NK-92 (cell line): ENCODE data around the gene EIF4G3.

Experiments used
- DNase-seq: peaks from one replicate; lab custom pipeline; 2025; ENCODE audit not compliant: unreplicated experiment; lab: John Stamatoyannopoulos, UW

EIF4G3 gene

DNA sequence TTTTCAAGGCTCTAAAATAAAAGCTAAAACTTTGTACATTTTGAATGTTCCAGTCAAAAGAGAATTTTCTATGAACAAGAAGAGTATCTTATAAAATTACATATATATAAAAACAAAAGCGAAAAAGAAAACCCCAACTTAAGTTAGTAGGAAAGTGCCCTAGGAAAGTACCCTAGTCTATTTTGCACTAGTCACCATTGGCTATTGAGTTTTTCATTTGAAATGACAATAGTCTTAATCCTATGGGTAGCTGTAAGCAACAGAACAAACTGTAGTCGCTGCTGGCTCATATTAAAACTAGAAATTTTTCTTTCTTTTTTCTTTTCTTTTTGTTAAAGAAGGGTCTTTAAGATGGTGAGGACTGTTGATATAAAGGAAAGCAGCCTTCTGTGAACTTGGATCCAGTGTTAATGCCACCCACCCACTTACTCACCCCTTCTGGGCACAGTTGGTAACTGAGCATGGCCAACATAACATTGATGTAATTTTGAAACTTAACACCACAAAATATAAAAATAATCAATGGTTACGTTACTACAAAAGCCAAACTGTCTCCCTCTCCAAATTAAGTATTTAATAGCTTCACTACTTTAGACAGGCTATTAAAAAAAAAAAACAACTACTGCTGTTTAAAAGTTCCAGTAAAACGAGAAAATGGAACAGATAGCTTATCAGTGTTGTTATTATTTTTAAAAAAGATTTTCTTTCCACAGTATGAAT lies 177.0 kb downstream of the EIF4G3 start:
- no peak for DNase-seq

DNA sequence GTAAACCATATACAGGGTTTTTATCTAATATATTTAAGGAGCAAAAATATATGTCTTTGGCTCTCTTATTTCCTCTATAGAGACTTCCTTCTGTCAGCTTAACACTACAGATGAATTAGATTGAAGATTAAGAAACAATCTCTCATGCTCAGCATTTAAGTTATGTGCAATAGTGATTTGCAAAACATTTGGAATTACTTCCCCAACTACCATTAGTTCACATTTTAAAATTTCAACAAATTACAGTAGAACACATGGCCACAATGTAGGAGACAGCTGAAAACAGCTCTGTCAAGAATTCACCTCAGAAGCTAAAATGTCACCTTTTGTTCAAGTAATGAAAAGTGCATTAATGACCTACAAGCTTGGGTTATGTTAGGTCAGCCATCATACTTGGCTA lies 177.9 kb downstream of the EIF4G3 start:
- no peak for DNase-seq

DNA sequence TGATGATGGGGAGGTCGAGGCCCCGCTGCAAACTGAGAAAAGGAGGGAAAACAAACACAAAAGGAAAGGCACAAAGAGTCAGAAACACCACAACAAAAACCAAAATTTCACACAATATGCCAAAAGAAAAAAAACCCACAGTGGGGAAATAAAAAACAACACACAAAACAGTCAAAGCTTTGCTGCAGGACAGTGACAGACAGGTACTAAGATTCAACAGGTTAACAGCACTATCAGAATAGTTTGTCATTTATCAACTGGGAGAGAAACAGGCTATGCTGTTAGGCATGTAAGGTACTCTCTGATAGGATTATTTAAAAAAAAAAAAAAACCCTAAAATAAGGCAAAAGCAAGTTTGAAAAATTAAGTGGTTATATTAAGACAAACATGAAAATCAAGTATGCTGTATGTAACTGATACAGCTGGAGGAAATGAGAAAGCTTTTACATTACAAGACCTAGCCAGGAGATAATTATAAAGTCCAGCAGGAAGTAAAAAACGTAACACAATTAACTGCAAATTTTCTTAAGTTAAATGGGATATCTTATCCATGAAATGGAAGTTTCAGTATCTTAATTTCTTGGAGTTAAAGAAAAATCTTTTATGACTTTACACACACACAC lies 179.0 kb downstream of the EIF4G3 start:
- DNase-seq = no peak

DNA sequence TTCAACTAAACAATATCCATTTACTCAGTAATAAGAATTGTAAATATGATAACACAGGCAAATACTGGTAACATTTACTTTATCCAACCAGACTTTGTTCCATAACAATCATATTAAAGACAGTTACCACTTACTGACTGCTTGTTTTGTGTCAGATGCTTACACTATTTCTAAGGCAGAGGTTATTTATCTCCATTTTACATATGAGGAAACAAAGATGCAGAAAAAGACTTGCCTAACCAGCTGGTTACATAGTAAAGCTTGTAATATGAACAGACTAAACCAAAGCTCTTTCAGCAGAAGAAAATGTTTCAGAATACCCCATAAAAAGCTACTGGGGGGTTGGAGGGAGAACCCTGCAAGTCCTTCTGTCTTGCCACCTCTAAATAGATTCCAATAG lies 180.1 kb downstream of the EIF4G3 start:
- DNase-seq = no peak

DNA sequence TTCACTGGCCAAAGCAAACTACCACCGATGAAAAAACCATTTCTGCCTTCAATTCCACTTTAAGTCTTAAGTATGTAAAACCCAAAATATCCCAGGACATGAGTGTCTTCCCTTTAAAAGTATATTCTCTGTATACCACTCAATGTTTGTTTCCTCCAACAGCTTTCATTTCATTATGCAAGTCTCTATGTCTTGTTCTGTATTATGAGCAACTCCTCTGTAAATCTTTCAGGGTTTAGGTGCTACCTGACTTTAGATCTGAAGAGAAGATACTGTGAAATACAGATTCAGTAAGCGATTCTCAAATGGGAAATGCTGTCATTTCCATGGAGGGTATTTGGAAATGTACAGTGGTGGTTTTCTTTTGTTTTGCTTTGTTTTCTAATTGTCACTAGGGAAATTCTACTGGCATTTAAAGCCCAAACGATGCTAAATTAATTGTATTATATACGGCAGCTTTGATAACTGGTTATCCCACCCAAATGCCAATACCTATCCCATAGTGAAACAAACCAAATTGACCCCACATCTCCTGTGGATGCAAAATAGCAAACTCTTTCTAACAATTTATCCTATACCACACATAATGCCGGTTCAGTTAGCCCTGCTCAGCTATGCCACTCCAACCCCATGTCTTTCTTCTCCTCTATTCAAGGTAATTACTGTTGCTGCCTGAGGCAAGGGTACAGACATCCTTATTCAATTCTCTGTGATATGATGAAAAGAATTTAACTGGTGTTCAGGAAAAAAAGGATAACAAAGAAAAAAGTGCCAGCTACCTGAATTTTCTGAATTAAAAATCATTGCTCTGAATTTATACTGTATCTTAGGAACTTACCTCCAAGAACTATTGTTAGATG lies 182.8 kb downstream of the EIF4G3 start:
- DNase-seq = no peak

DNA sequence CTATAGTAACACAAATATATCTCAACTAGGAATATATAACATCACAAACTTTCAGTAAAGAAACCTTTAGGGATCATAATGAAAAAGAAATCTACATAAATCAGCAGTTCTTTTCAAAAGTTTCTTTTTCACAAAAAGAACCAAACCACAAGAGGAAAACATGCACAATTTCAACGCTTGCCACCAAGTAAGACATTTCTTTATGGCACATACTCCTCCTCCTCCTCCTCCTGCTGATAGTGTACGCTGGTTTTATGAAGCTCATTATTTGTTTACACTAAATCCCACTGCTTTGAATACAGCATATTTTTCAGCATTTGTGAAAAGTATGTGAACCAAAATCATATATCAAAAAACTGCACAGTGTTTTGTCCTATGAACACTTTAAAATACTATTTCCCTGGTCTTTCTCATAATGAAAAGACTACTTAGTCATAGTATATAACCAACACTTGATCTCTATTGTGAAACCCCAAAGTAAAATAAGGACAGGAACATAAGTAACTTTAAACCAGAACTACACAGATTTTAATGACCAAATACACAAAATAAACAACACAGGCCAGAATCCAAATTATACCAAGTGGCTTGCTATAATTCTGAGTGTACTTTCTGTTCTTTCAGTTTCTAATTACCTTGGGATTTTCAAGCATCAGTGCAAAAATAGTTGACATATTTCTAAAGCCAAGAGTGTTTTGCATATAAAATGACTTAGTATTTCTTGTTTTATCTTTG lies 184.2 kb downstream of the EIF4G3 start:
- no peak for DNase-seq

DNA sequence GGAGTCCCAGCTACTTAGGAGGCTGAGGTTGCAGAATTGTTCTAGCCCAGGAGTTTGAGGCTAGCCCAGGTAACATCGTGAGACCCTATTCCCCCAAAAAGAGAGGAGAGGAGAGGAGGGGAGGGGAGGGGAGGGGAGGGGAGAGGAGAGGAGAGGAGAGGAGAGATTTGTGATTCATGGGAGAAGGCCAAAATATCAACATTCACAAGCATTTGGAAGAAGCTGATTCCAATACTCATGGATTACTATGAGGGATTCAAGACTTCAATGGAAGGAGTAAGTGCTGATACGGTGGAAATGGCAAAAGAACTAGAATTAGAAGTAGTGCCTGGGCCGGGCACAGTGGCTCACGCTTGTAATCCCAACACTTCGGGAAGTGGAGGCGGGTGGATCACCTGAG lies 187.8 kb downstream of the EIF4G3 start:
- no peak for DNase-seq

DNA sequence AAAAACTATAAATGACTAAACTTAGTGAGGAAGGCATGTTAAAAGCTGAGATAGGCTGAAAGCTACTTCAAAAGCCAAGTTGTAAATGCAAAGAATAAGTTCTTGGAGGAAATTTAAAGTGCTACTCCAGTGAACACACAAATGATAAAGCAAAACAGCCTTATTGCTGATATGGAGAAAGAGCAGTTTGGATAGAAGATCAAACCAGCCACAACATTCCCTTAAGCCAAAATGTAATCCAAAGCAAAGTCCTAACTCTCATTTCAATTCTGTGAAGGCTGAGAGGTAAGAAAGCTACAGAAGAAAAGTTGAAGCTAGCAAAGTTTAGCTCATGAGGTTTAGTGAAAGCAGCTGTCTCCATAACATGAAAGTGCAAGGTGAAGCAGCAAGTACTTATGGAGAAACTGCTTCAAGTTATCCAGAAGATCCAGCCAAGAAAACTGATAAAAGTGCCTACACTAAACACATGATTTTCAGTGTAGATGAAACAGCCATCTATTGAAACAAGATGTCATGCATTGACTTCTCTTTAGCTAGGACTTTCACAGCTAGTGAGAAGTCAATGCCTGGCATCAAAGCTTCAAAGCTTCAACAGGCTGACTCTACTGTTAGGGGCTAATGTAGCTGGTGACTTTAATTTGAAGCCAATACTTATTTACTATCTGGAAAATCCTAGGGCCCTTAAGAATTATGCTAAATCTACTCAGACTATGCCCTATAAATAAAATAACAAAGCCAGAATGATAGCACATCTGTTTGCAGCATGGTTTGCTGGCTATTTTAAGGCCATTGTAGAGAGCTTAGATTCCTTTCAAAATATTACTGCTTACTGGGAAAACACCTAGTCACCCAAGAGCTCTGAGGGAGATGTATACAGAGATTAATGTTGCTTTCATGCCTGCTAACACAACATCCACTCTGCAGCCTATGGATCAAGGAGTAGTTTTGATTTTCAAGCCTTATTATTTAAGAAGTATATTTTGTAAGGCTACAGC lies 188.6 kb downstream of the EIF4G3 start:
- no peak for DNase-seq

DNA sequence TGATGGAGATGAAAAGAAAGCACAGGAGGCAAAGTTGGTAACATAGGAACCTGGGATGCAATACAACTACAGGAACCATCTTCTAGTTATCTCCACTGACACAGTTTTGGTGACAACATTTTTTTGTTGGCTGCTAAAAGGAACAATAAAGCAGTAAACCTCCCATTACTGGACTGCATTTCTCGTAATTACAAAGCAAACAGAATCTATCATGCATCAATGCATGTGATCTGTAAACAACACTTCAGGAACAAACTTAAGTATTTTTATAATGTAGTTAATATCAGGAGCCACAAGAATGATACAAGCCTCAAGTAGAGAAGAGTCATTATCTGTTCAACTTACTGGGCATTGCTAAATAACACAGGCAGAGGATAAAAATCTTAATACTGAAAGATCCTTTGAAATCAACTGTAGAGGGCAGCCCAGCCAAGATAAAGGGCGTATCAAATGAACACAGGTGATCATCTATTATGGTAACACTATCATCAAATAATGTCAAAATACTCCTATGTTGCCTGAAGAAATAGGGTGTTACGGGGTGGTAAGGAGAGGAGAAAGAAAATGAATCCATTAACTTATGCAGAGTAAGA lies 193.3 kb downstream of the EIF4G3 start:
- DNase-seq = no peak

DNA sequence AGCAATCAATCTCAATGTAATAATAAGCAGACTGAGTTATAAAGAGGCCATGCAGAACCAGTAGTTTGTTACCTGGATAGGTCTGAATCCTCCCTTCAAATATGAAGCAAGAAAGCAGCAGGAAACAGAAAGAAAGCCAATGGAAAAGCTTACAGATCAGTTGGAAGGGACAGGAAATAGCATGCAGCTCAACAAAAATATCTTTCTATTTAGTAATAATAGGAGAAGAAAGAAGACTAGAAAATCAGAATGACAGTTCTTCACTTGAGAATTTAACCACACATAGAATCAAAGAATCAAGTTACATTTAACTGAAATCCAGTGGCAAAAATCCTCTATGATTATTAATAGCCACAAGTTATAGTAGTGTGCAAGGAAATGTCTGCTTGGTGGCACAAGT lies 194.4 kb downstream of the EIF4G3 start:
- no peak for DNase-seq

DNA sequence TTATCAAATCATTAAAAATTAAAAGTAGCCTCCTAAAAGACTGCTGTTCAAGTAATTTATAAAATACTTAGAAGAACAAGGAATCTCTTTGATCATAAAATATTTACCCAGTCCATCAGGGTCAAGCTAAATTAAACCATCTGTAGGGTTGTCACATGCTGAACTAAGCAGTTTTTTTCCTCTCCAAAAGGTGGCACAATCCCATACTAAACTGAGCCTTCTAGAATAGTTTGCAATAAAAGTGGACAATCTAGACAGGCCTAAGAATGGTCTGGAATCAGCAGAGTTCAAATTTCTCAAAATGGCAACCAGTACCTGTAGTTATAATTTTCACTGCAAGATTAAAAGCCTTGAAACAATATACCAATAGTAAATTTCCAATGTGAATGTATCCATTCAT lies 194.8 kb downstream of the EIF4G3 start:
- no peak for DNase-seq

DNA sequence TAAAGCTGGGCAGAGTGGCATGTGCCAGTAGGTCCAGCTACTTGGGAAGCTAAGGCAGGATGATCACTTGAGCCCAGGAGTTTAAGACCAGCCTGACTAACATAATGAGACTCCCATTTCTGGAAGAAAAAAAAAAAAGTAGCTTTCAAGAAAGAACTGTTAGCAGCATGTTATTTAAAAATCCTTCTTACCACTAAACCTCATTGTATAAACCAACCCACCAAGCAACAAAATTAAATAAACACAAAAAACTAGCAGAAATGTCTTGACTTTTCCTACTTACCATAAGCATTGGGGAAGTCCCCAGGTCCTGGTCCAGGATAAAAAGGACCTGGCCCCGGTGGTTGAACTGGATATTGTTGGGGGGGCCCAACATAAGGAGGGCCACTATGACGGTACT lies 196.6 kb downstream of the EIF4G3 start:
- DNase-seq = no peak

DNA sequence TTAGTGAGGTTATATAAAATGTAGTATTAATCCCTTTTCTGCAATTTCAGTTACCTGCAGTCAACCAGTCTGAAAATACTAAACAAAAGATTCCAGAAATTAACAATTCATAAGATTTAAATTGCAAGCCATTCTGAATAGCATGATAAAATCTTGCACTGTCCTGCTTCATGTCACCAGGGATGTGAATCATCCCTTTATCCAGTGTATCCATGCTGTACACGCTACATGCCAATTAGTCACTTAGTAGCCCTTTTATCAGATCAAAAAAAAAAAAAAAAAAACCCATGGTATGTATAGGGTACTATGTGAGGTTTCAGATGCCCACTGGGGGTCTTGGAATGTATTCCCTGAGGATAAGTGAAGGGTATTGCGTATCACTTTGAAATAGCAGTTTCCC lies 198.3 kb downstream of the EIF4G3 start:
- no peak for DNase-seq

DNA sequence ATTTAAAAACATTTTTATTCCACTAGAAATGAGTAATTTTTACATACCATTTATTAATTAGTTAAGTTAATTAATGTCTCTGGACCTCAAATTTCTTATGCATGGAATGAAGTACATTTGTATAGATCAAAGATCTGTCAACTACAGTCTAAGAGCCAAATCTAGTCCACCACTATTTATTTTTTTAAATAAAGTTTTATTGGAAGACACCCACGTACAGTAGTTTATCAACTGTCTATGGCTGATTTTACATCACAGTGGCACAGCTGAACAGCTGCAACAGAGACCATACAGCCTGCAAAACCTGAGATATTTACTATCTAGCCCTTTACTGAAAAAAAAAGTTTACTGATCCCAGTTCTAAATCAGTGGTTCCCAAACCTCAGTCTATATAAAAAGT lies 201.0 kb downstream of the EIF4G3 start:
- DNase-seq = no peak

DNA sequence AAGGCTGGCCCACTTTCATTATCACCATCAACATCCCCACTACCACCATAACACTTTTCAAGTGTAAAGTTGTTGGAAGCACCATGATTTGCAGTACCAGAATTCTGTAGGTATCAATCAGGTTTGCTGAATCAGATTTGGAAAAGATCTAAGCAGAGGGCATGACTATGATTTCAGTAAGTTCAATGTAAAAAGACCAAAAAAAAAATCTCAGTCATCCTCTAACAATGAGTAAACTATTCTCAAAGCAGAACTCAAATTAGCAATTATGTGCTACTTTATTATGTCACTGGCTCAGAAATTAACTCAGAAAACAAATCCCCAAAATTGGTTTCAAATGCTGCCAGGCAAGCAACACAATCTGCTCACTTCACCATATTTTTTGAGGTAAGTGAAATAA lies 201.7 kb downstream of the EIF4G3 start:
- no peak for DNase-seq

DNA sequence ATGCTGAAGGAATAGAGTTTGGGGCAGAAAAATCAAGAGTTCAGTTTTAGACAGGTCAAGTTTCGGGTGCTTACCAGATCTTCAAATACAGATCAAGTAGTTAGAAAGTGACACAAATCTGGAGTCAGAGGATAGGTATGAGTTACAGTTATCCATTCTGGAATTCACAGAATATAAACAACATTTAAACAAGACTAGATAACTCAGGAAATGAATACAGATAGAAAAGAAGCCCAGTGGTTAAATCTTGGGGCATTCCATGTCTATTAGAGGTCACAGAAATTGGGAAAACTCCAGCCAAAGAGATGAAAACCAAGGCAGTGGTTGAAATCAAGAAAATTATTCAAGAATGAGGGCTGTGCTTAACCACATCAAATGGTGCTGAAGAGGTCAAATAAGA lies 202.6 kb downstream of the EIF4G3 start:
- no peak for DNase-seq

DNA sequence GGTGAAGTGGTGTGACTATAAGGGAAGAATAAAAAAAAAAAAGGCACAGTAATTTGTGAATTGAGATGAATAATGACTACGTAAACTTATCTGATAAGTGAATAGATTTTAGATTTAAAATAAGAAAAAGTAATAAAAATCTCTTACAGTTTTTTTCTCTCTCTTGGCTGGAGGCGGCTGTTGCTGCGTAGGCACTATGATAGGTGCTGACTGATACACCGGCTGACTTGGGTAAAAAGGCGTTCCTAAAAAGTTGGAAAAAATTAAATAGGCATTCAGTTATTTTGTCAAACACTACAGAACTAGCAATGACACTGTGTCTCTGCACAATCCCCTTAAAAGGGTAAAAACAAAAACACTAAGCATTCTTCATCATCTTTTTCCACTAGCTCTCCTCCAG lies 203.8 kb downstream of the EIF4G3 start:
- DNase-seq = no peak

DNA sequence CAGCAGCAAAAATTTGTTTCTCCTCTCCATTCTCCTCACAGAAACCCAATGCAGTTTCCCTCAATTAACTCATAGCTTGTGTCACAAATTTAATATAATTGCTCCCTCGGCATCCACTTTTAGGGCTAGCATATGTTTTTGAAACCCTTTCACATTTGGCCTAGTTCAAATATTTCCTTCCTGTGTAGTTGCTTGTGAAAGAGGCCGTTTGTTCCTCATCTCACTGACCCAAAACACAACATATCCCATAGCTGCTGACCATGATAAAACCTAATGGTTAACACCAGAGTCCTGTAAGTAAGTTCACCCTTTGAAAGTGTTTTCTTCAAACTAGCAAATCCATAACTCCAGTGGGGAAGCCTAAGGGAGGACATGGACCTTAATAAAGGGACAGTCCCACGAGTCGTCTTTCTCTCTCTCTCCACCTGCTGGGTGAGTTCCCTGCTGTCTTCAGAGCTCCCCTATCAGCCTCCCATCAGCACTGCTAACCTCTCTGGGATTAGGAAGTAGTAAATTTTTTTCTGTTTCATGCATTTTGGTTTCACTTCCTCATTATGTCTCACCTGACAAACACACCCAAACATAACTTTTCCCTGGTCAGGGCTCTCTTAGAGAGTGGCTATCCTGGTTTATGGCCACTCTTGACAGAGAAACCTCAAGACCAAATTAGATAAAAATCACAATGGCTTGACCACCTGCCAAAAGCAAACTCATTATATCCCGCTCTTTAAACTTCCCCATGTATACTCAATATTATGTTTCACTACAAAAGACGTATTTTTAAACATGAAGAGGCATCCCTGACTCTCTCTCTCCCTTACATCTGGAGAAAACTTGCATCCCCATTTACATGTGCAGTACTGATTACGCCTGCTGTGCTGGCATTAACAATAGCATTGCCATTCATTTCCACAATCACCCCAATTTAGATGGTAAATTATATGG lies 211.9 kb downstream of the EIF4G3 start:
- DNase-seq = no peak
